H1 (cell line): ENCODE results near the gene NOL4L. TPM values are rescaled to one million over a fixed set of nuclear protein-coding genes. Genes with fewer than 3 reads are reported as not detected.

Source experiments
- CTCF ChIA-PET: fragments of 300-600 bp; sonication (Branson Sonifier 250); formaldehyde crosslinking; loops from one replicate; lab custom pipeline; 2021; ENCODE audit not compliant: partially characterized antibody; lab: Charles Lee
- POLR2A ChIA-PET: fragments of 300-600 bp; sonication (Branson Sonifier 250); formaldehyde crosslinking; loops from one replicate; lab custom pipeline; 2021; ENCODE audit warnings: inconsistent platforms; ENCODE audit not compliant: partially characterized antibody; lab: Charles Lee
- DNase-seq, 2 experiments: peaks; one replicate each; pipeline versions ENCODE4 v3.0.0 to v3.0.0-alpha.2; 2010 to 2022; ENCODE audit warnings: low spot score in 2 of 2, low read depth in 1 of 2, mixed read lengths in 1 of 2
- FAIRE-seq: peaks from 2 replicates; lab custom pipeline; 2011; peaks lifted over from hg19 to GRCh38; lab: Jason Lieb, UNC
- H2AFZ ChIP-seq: 2 replicates; pipeline ENCODE4 v1.8.1; 2012; ENCODE audit warnings: low read length, inconsistent platforms
- H2AK5ac ChIP-seq: 2 replicates; pipeline ENCODE4 v1.6.1; 2013; ENCODE audit warnings: low read depth, low read length
- H2BK120ac ChIP-seq: replicated peaks from 2 replicates; pipeline ENCODE3; 2013; ENCODE audit warnings: low read depth, low read length, inconsistent platforms
- H2BK12ac ChIP-seq: 2 replicates; pipeline ENCODE4 v1.6.1; 2013; ENCODE audit warnings: low read depth, low read length
- H2BK15ac ChIP-seq: 2 replicates; pipeline ENCODE4 v1.6.1; 2013; ENCODE audit warnings: low read length
- H2BK20ac ChIP-seq: 2 replicates; pipeline ENCODE4 v1.6.1; 2013; ENCODE audit warnings: low read length
- H2BK5ac ChIP-seq: 2 replicates; pipeline ENCODE4 v1.6.1; 2013; ENCODE audit warnings: low read depth, low read length
- H3K14ac ChIP-seq: 2 replicates; pipeline ENCODE4 v1.6.1; 2013; ENCODE audit warnings: inconsistent platforms; ENCODE audit not compliant: insufficient read length
- H3K18ac ChIP-seq: 2 replicates; pipeline ENCODE4 v1.6.1; 2013; ENCODE audit warnings: low read length; ENCODE audit errors: extremely low read depth
- H3K23ac ChIP-seq: 2 replicates; pipeline ENCODE4 v1.6.1; 2013; ENCODE audit warnings: inconsistent platforms; ENCODE audit not compliant: insufficient read length
- H3K23me2 ChIP-seq: 2 replicates; pipeline ENCODE4 v1.6.1; 2013; ENCODE audit warnings: low read depth, low read length
- H3K27ac ChIP-seq: 2 replicates; pipeline ENCODE4 v1.6.1; 2011; ENCODE audit warnings: low read depth, low read length, inconsistent platforms
- H3K27me3 ChIP-seq, 4 experiments: replicated peaks in 1 of 4; 1 replicate in 1 of 4; 2 replicates in 3 of 4; pipeline versions ENCODE4 v1.6.1 to v1.8.1; 2011 to 2013; ENCODE audit warnings: low read length in 3 of 4, mild to moderate bottlenecking in 3 of 4, inconsistent platforms in 2 of 4, mixed read lengths in 2 of 4, moderate library complexity in 1 of 4; ENCODE audit not compliant: control insufficient read depth in 3 of 4, insufficient read depth in 3 of 4; ENCODE audit errors: extremely low read depth in 1 of 4
- H3K36me3 ChIP-seq, 4 experiments: 2 replicates each; pipeline versions ENCODE4 v1.6.1 to v1.8.1; 2011 to 2013; ENCODE audit warnings: mild to moderate bottlenecking in 4 of 4, low read length in 3 of 4, moderate library complexity in 2 of 4, control low read depth in 1 of 4, inconsistent platforms in 1 of 4; ENCODE audit not compliant: insufficient read depth in 4 of 4, control insufficient read depth in 2 of 4
- H3K4ac ChIP-seq: replicated peaks from 2 replicates; pipeline ENCODE3; 2013; ENCODE audit warnings: low read length, low read depth, mixed read lengths, inconsistent platforms; ENCODE audit not compliant: insufficient read length
- H3K4me1 ChIP-seq, 4 experiments: replicated peaks in 1 of 4; 1 replicate in 1 of 4; 2 replicates in 3 of 4; pipeline versions ENCODE4 v1.6.1 to v1.8.1; 2011 to 2013; ENCODE audit warnings: low read length in 3 of 4, inconsistent platforms in 2 of 4, mixed read lengths in 1 of 4; ENCODE audit not compliant: insufficient read depth in 4 of 4, control insufficient read depth in 3 of 4
- H3K4me2 ChIP-seq, 2 experiments: 2 replicates each; pipeline versions ENCODE4 v1.6.1 to v1.8.1; 2011 to 2013; ENCODE audit warnings: low read depth in 2 of 2, low read length in 2 of 2, control low read depth in 1 of 2, inconsistent platforms in 1 of 2, mild to moderate bottlenecking in 1 of 2; ENCODE audit not compliant: insufficient read depth in 1 of 2
- H3K4me3 ChIP-seq, 4 experiments: fragments of 200-600, 300-600 bp in 1 of 4; sonication (generic), shearing (Covaris generic), sonication (Bioruptor Twin) in 1 of 4; 2 replicates each; pipeline versions ENCODE4 v1.5.1 to v1.8.1; 2011 to 2016; ENCODE audit warnings: low read length in 4 of 4, low read depth in 3 of 4, control low read depth in 2 of 4, inconsistent platforms in 2 of 4, mild to moderate bottlenecking in 2 of 4, mixed read lengths in 1 of 4, moderate library complexity in 1 of 4; ENCODE audit not compliant: insufficient read depth in 2 of 4; ENCODE audit errors: extremely low read depth in 1 of 4
- H3K56ac ChIP-seq: replicated peaks from 2 replicates; pipeline ENCODE3; 2013; ENCODE audit warnings: low read depth, mild to moderate bottlenecking, mixed read lengths, low read length, inconsistent platforms; ENCODE audit not compliant: insufficient read length
- H3K79me1 ChIP-seq: 2 replicates; pipeline ENCODE4 v1.6.1; 2013; ENCODE audit warnings: low read depth, low read length, control low read depth
- H3K79me2 ChIP-seq, 2 experiments: 2 replicates each; pipeline versions ENCODE4 v1.6.1 to v1.8.1; 2012 to 2013; ENCODE audit warnings: low read length in 2 of 2, mild to moderate bottlenecking in 2 of 2, inconsistent platforms in 1 of 2; ENCODE audit not compliant: insufficient read depth in 2 of 2, control insufficient read depth in 1 of 2
- H3K9ac ChIP-seq, 4 experiments: replicated peaks in 1 of 4; 1 replicate in 1 of 4; 2 replicates in 3 of 4; pipeline versions ENCODE4 v1.6.1 to v1.8.1; 2011 to 2013; ENCODE audit warnings: low read depth in 3 of 4, low read length in 3 of 4, control low read depth in 2 of 4, mild to moderate bottlenecking in 2 of 4, moderate library complexity in 2 of 4, inconsistent platforms in 1 of 4; ENCODE audit errors: extremely low read depth in 1 of 4
- H3K9me3 ChIP-seq, 2 experiments: 2 replicates each; pipeline versions ENCODE4 v1.6.1 to v1.8.1; 2012 to 2013; ENCODE audit warnings: mild to moderate bottlenecking in 2 of 2, moderate library complexity in 2 of 2, control low read depth in 1 of 2, inconsistent platforms in 1 of 2, low read depth in 1 of 2, low read length in 1 of 2, mixed read lengths in 1 of 2; ENCODE audit not compliant: insufficient read depth in 2 of 2
- H4K20me1 ChIP-seq, 2 experiments: replicated peaks in 1 of 2; 2 replicates each; pipeline versions ENCODE3 to v1.8.1; 2011 to 2013; ENCODE audit warnings: inconsistent platforms in 2 of 2, low read length in 2 of 2, mild to moderate bottlenecking in 1 of 2; ENCODE audit not compliant: insufficient read depth in 2 of 2, control insufficient read depth in 1 of 2
- H4K5ac ChIP-seq: 2 replicates; pipeline ENCODE4 v1.6.1; 2013; ENCODE audit warnings: low read length, low read depth, mixed read lengths, inconsistent platforms; ENCODE audit not compliant: insufficient read length
- H4K8ac ChIP-seq: 2 replicates; pipeline ENCODE4 v1.8.0; 2013; ENCODE audit warnings: mild to moderate bottlenecking, moderate library complexity, low read length, inconsistent platforms; ENCODE audit not compliant: insufficient read depth; ENCODE audit errors: extremely low read depth
- H4K91ac ChIP-seq: replicated peaks from 2 replicates; pipeline ENCODE3; 2013; ENCODE audit warnings: low read length, mixed read lengths, inconsistent platforms; ENCODE audit not compliant: insufficient read length
- POLR2AphosphoS5 ChIP-seq: IDR thresholded peaks from 2 replicates; pipeline ENCODE4 v1.6.1; 2011; ENCODE audit warnings: low read depth, low read length
- RNF2 ChIP-seq: fragments of 200-900, 300-1000 bp; sonication (generic); IDR thresholded peaks from 2 replicates; pipeline ENCODE4 v1.7.1; 2016; ENCODE audit warnings: borderline replicate concordance, low read depth, mild to moderate bottlenecking, antibody characterized with exemption, low read length; ENCODE audit not compliant: poor library complexity, severe bottlenecking; ENCODE audit errors: missing control alignments
- WGBS, 2 experiments: shearing (Covaris generic) in 1 of 2; methylation state at CpG; one replicate each; pipeline versions ENCODE4 v1.1.6 to v1.1.7; 2013 to 2015; ENCODE audit warnings: low lambda C conversion rate in 2 of 2, mixed read lengths in 2 of 2, inconsistent platforms in 1 of 2, low coverage in 1 of 2, missing lambda C conversion rate in 1 of 2; ENCODE audit not compliant: insufficient replicate concordance in 2 of 2, insufficient coverage in 1 of 2, insufficient read length in 1 of 2; ENCODE audit errors: extremely low coverage in 1 of 2, missing lambda C conversion rate in 1 of 2; 5-methylcytosine and 5-hydroxymethylcytosine counted together
- polyA plus RNA-seq, 7 experiments: library from polyadenylated mRNA; depleted of rRNA in 3 of 7; stranded (reverse) in 5 of 7; unstranded in 2 of 7; fragments of >200 nt in 5 of 7; fragments of 200-250 nt in 2 of 7; gene quantifications; 1 replicate in 5 of 7; 2 replicates in 1 of 7; 4 replicates in 1 of 7; pipeline versions ENCODE4 v1.2.1 to v1.2.3, GENCODE V29; 2011 to 2013; ENCODE audit warnings: missing spikeins in 2 of 7, mixed read lengths in 2 of 7
- total RNA-seq: library from RNA; stranded (reverse); fragmentation: NEBNext Ultra II Directional; extraction: Animal tissue kit (Norgen Biotek cat#: 25700); gene quantifications from 2 replicates; pipeline ENCODE4 v1.2.1, GENCODE V29; 2021

The NOL4L gene
- total and polyA plus RNA-seq, 2 of the 8 experiments (the other 6 are each of a cell fraction or from before 2014, with no cell fraction given): 15.3 to 23.7 TPM

DNA sequence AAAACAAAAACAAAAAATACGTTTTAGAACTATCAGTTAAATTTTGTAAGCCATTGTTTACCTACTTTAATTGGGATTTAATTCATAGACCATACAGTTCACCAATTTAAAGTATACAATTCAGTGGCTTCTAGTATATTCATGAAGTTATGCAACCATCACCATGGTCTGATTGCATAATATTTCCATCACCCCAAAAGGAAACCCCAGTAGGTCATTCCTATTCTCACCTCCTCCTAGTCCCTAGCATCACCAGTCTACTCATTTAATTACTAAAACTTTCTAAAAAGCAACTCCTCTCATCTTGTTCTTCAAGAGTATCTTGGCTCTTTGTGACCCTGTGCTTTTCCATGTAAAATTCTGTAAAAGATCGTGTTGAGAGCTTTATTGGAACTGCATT, 166.8 kb downstream of the NOL4L start:
- Histone ChIP-seq H4K5ac (no peak overlapping the region), H2AFZ (no peak overlapping the region), H4K91ac (no peak overlapping the region), H3K27me3 (no peaks in the 10 kb centered on the region), H4K8ac (no peak overlapping the region), H2BK15ac (no peak overlapping the region), H3K27ac (no peak overlapping the region), H3K36me3 (no peaks in the 10 kb centered on the region), H3K4me2 (no peak overlapping the region), H4K20me1 (peaks cover 0 to 2% of the 10 kb centered on the region in 2 experiments), H2BK12ac (no peak overlapping the region), H3K14ac (no peak overlapping the region), H3K56ac (no peak overlapping the region), H2AK5ac (no peak overlapping the region), H3K79me1 (no peaks in the 10 kb centered on the region), H3K23ac (no peak overlapping the region), H2BK5ac (no peak overlapping the region), H3K9ac (no peak overlapping the region), H3K4ac (no peak overlapping the region), H3K79me2 (no peaks in the 10 kb centered on the region), H3K4me1 (no peaks in the 10 kb centered on the region; a peak in 1 of 7 replicates), H2BK20ac (no peak overlapping the region), H3K18ac (no peak overlapping the region), H3K9me3 (no peaks in the 10 kb centered on the region), H3K4me3 (no peak overlapping the region), H3K23me2 (no peaks in the 10 kb centered on the region), H2BK120ac (no peak overlapping the region)
- no peak for DNase-seq
- ChIA-PET POLR2A (no interaction called here), CTCF (interaction anchor here (0.7 kb wide), 1 partner anchor 82 kb away, joined by 3 read pairs; no protein-coding TSS in a partner anchor)
- TF ChIP-seq RNF2 (no peak), POLR2AphosphoS5 (no peak)
- no peak for FAIRE-seq
- 93% methylated on average over 2 of the region's 2 CpGs; no CpG with 5 or more reads in 1 of the 2 experiments for WGBS, 2 experiments
